ENCODE measurements around the gene HYOU1.
"Not testable (repeated sequence)": the region's sequence is repeated elsewhere in the genome, so short reads cannot be mapped to it uniquely, and the experiment has no call there.

HYOU1 gene

DNA sequence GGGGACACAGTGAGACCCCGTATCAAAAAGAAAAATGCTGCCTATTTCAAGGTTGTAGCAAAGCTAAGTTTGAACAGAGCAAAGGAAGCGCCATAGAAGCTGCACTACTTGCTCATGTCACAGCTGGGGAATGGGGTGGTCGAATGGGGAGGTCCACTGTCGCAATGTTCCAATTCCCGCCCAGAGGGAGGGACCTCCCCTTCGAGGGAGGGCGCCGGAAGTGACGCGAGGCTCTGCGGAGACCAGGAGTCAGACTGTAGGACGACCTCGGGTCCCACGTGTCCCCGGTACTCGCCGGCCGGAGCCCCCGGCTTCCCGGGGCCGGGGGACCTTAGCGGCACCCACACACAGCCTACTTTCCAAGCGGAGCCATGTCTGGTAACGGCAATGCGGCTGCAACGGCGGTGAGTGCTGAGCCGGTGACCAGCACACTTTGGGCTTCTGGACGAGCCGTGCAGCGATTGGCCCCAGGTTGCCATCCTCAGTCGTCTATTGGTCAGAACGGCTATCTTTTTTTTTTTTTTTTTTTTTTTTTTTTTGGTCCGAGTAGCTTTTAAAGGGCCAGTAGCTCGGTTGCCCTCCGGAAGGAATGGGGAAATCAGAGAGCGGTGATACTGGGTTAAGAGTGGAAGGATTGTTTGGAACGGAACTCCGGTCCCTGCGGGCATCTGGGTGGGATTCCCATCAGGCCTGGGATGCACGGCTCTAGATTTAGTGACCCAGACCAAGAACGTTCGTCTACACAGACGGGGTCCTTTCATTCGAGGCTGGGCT, 27.8 kb upstream of the HYOU1 start, which contains the start of gene HMBS:
Gene HMBS, plus strand, starts transcription at position 219 of the 774 bp plus-strand sequence. Its CDS starts 153 bp downstream, at position 372.
- Histone ChIP-seq H3K27me3 (replicated peaks; ENCODE audit: control insufficient read depth, insufficient read depth, low read length, poor library complexity, severe bottlenecking) (no peaks in the 10 kb centered on the region), H3K36me3 (ENCODE audit: control insufficient read depth, insufficient read depth, low read length) (peaks cover 23% of the 10 kb centered on the region), H3K27ac (ENCODE audit: insufficient read depth, low read length, poor library complexity, severe bottlenecking) (peak within 1 kb of the TSS; percentile 68), H3K4me1 (ENCODE audit: control insufficient read depth, insufficient read depth, low read length, poor library complexity, severe bottlenecking) (peaks cover 6% of the 10 kb centered on the region), H3K4me3 (ENCODE audit: insufficient read depth, low read depth, low read length, poor library complexity, severe bottlenecking) (peak within 1 kb of the TSS; percentile 64), H3K9me3 (ENCODE audit: control insufficient read depth, low read length) (no peaks in the 10 kb centered on the region)
- DNase-seq = peak; percentile 84 to 91 (median 90)

- Histone ChIP-seq H3K36me3 (ENCODE audit: control insufficient read depth, insufficient read depth, low read length) (peaks cover 48% of the 10 kb centered on the region), H3K4me1 (ENCODE audit: control insufficient read depth, insufficient read depth, low read length, poor library complexity, severe bottlenecking) (peaks cover 6% of the 10 kb centered on the region), H3K9me3 (ENCODE audit: control insufficient read depth, low read length) (no peaks in the 10 kb centered on the region), H3K4me3 (ENCODE audit: insufficient read depth, low read depth, low read length, poor library complexity, severe bottlenecking) (no peak overlapping the region), H3K27me3 (replicated peaks; ENCODE audit: control insufficient read depth, insufficient read depth, low read length, poor library complexity, severe bottlenecking) (no peaks in the 10 kb centered on the region), H3K27ac (ENCODE audit: insufficient read depth, low read length, poor library complexity, severe bottlenecking) (no peak overlapping the region)
- no peak for DNase-seq
Measured at GRCh38 chr11:119081682-119082260, 24.8 kb upstream of the HYOU1 start.

- Histone ChIP-seq H3K4me3 (ENCODE audit: insufficient read depth, low read depth, low read length, poor library complexity, severe bottlenecking) (no peak overlapping the region), H3K9me3 (ENCODE audit: control insufficient read depth, low read length) (no peaks in the 10 kb centered on the region), H3K27me3 (replicated peaks; ENCODE audit: control insufficient read depth, insufficient read depth, low read length, poor library complexity, severe bottlenecking) (no peaks in the 10 kb centered on the region), H3K27ac (ENCODE audit: insufficient read depth, low read length, poor library complexity, severe bottlenecking) (no peak overlapping the region), H3K4me1 (ENCODE audit: control insufficient read depth, insufficient read depth, low read length, poor library complexity, severe bottlenecking) (no peaks in the 10 kb centered on the region), H3K36me3 (ENCODE audit: control insufficient read depth, insufficient read depth, low read length) (peaks cover 62% of the 10 kb centered on the region)
- DNase-seq = no peak
Measured at GRCh38 chr11:119078675-119079420, 21.8 kb upstream of the HYOU1 start.

GRCh38 chr11:119077839-119078238, 20.8 kb upstream of the HYOU1 start:
- H3K36me3 ChIP-seq (ENCODE audit: control insufficient read depth, insufficient read depth, low read length) = peaks cover 72% of the 10 kb centered on the region
- no peaks in the 10 kb centered on the region for H3K4me1 ChIP-seq (ENCODE audit: control insufficient read depth, insufficient read depth, low read length, poor library complexity, severe bottlenecking)

DNA sequence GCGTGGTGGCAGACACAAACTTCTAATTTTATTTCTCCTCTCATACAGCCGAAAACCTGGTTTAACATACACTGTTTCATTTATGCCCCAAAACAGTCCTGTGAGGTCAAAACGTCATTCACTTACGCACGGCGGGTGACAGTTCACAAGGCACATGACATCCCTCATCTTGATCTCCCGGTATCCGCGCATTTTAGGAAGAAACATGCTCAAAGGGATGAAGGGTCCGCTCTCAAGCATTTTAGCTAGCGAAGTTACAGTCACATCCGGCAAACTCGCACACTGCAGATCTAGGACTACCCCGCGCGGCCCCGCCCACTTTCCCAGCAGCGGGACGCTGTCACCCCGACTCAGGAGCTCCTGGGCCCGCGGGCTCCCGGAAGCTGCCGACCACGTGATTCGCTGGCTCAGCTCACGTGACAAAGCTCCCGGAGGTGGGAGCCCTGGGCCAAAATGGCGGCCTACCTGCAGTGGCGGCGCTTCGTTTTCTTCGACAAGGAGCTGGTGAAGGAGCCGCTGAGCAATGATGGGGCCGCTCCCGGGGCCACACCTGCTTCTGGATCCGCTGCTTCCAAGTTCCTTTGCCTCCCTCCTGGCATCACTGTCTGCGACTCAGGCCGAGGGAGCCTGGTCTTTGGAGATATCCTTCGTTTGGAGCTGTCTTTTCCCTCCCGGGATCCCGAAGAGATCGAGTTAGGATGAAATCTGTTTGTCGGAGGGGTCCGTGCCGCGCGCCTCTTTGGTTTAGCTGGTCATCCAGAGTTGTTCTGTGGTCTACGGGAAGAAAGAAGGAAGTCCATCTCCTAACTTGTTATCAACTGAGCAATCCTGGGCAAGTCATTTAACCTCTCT, 10.6 kb upstream of the HYOU1 start, which contains the start of gene VPS11:
Gene VPS11, plus strand, starts transcription at position 448 of the 852 bp plus-strand sequence. Its CDS starts 6 bp downstream, at position 454.
- Histone ChIP-seq H3K27me3 (replicated peaks; ENCODE audit: control insufficient read depth, insufficient read depth, low read length, poor library complexity, severe bottlenecking) (no peaks in the 10 kb centered on the region), H3K4me1 (ENCODE audit: control insufficient read depth, insufficient read depth, low read length, poor library complexity, severe bottlenecking) (peaks cover 11% of the 10 kb centered on the region), H3K27ac (ENCODE audit: insufficient read depth, low read length, poor library complexity, severe bottlenecking) (peak within 1 kb of the TSS; percentile 89), H3K36me3 (ENCODE audit: control insufficient read depth, insufficient read depth, low read length) (peaks cover 20% of the 10 kb centered on the region), H3K4me3 (ENCODE audit: insufficient read depth, low read depth, low read length, poor library complexity, severe bottlenecking) (peak within 1 kb of the TSS; percentile 68), H3K9me3 (ENCODE audit: control insufficient read depth, low read length) (no peaks in the 10 kb centered on the region)
- peak; percentile 96 to 98 (median 96) for DNase-seq

More at GRCh38 chr11:119077839-119078238, 20.8 kb upstream of the HYOU1 start:
- Histone ChIP-seq H3K9me3 (ENCODE audit: control insufficient read depth, low read length) (no peaks in the 10 kb centered on the region), H3K27ac (ENCODE audit: insufficient read depth, low read length, poor library complexity, severe bottlenecking) (no peak overlapping the region), H3K4me3 (ENCODE audit: insufficient read depth, low read depth, low read length, poor library complexity, severe bottlenecking) (no peak overlapping the region), H3K27me3 (replicated peaks; ENCODE audit: control insufficient read depth, insufficient read depth, low read length, poor library complexity, severe bottlenecking) (no peaks in the 10 kb centered on the region)
- no peak for DNase-seq

DNA sequence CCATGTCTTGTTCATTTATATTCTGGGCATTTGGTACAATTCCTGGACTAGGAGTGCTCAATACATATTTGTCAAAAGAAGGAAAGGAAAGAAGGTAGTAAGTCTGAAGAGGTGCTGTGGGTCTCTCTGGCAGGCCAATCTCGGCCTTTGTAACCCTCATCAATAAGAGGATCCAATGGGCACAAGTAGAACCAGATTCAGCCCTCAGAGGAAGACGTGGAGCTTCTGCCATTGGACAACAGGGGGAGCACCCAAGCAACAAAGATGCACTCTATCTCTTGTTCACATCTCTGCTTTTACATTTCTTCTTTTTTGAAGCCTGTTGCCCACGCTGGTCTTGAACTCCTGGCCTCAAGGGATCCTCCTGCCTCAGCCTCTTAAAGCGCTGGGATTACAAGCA, 8.4 kb upstream of the HYOU1 start:
- Histone ChIP-seq H3K36me3 (ENCODE audit: control insufficient read depth, insufficient read depth, low read length) (peaks cover 3% of the 10 kb centered on the region), H3K9me3 (ENCODE audit: control insufficient read depth, low read length) (no peaks in the 10 kb centered on the region), H3K4me1 (ENCODE audit: control insufficient read depth, insufficient read depth, low read length, poor library complexity, severe bottlenecking) (peaks cover 11% of the 10 kb centered on the region), H3K4me3 (ENCODE audit: insufficient read depth, low read depth, low read length, poor library complexity, severe bottlenecking) (no peak overlapping the region), H3K27me3 (replicated peaks; ENCODE audit: control insufficient read depth, insufficient read depth, low read length, poor library complexity, severe bottlenecking) (no peaks in the 10 kb centered on the region), H3K27ac (ENCODE audit: insufficient read depth, low read length, poor library complexity, severe bottlenecking) (no peak overlapping the region)
- peak in 1 of 3 donors; percentile 17 for DNase-seq

- H3K4me3 ChIP-seq (ENCODE audit: insufficient read depth, low read depth, low read length, poor library complexity, severe bottlenecking) = no peak overlapping the region
- no peak overlapping the region for H3K27ac ChIP-seq (ENCODE audit: insufficient read depth, low read length, poor library complexity, severe bottlenecking)
Measured at GRCh38 chr11:119062779-119063178, 5.8 kb upstream of the HYOU1 start.

GRCh38 chr11:119061256-119061655, 4.3 kb upstream of the HYOU1 start:
- H3K4me1 ChIP-seq (ENCODE audit: control insufficient read depth, insufficient read depth, low read length, poor library complexity, severe bottlenecking) = peaks cover 13% of the 10 kb centered on the region
- no peak overlapping the region for H3K27ac ChIP-seq (ENCODE audit: insufficient read depth, low read length, poor library complexity, severe bottlenecking)
- H3K4me3 ChIP-seq (ENCODE audit: insufficient read depth, low read depth, low read length, poor library complexity, severe bottlenecking) = no peak overlapping the region
- H3K36me3 ChIP-seq (ENCODE audit: control insufficient read depth, insufficient read depth, low read length) = no peaks in the 10 kb centered on the region
- DNase-seq = no peak
- H3K9me3 ChIP-seq (ENCODE audit: control insufficient read depth, low read length) = no peaks in the 10 kb centered on the region
- no peaks in the 10 kb centered on the region for H3K27me3 ChIP-seq (replicated peaks; ENCODE audit: control insufficient read depth, insufficient read depth, low read length, poor library complexity, severe bottlenecking)

More at GRCh38 chr11:119062779-119063178, 5.8 kb upstream of the HYOU1 start:
- no peaks in the 10 kb centered on the region for H3K36me3 ChIP-seq (ENCODE audit: control insufficient read depth, insufficient read depth, low read length)
- no peaks in the 10 kb centered on the region for H3K9me3 ChIP-seq (ENCODE audit: control insufficient read depth, low read length)
- no peak for DNase-seq
- H3K4me1 ChIP-seq (ENCODE audit: control insufficient read depth, insufficient read depth, low read length, poor library complexity, severe bottlenecking) = peaks cover 11% of the 10 kb centered on the region
- no peaks in the 10 kb centered on the region for H3K27me3 ChIP-seq (replicated peaks; ENCODE audit: control insufficient read depth, insufficient read depth, low read length, poor library complexity, severe bottlenecking)

DNA sequence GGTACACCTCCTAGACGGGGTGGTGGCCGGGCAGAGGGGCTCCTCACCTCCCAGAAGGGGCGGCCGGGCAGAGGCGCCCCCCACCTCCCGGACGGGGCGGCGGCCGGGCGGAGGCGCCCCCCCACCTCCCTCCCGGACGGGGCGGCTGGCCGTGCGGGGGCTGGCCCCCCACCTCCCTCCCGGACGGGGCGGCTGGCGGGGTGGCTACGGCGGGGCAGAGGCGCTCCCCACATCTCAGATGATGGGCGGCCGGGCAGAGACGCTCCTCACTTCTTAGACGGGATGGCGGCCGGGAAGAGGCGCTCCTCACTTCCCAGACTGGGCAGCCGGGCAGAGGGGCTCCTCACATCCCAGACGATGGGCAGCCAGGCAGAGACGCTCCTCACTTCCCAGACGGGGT, 2.1 kb upstream of the HYOU1 start:
- not testable (repeated sequence) for H3K27me3 ChIP-seq (replicated peaks; ENCODE audit: control insufficient read depth, insufficient read depth, low read length, poor library complexity, severe bottlenecking); H3K27ac ChIP-seq (ENCODE audit: insufficient read depth, low read length, poor library complexity, severe bottlenecking); DNase-seq; H3K9me3 ChIP-seq (ENCODE audit: control insufficient read depth, low read length); H3K36me3 ChIP-seq (ENCODE audit: control insufficient read depth, insufficient read depth, low read length); H3K4me3 ChIP-seq (ENCODE audit: insufficient read depth, low read depth, low read length, poor library complexity, severe bottlenecking)
- peaks cover 22% of the 10 kb centered on the region for H3K4me1 ChIP-seq (ENCODE audit: control insufficient read depth, insufficient read depth, low read length, poor library complexity, severe bottlenecking)
